Smooth muscle cell (in vitro differentiated cells): ENCODE results near the gene COG2. TPM values are rescaled to one million over a fixed set of nuclear protein-coding genes. Genes with fewer than 3 reads are reported as not detected.

Experiments
- DNase-seq: peaks from one replicate; lab custom pipeline; 2025; ENCODE audit not compliant: unreplicated experiment; lab: John Stamatoyannopoulos, UW
- H2AFZ ChIP-seq: fragments of 200-600 bp; sonication (generic); 2 replicates; pipeline ENCODE4 v1.6.0; 2016; ENCODE audit warnings: antibody characterized with exemption, low read depth, mild to moderate bottlenecking
- H3F3A ChIP-seq: fragments of 200-600 bp; sonication (generic); 2 replicates; pipeline ENCODE4 v1.6.0; 2017; ENCODE audit warnings: antibody characterized with exemption, low read depth
- H3K27ac ChIP-seq: fragments of 200-600 bp; sonication (generic); 2 replicates; pipeline ENCODE4 v1.5.1; 2016; ENCODE audit warnings: low read depth, mild to moderate bottlenecking
- H3K27me3 ChIP-seq: fragments of 200-600 bp; sonication (generic); 2 replicates; pipeline ENCODE4 v1.6.1; 2016; ENCODE audit warnings: low read depth, mild to moderate bottlenecking
- H3K36me3 ChIP-seq: fragments of 200-600 bp; sonication (generic); 2 replicates; pipeline ENCODE4 v1.5.1; 2016; ENCODE audit warnings: low read depth
- H3K4me1 ChIP-seq: fragments of 200-600 bp; sonication (generic); 2 replicates; pipeline ENCODE4 v1.5.1; 2016; ENCODE audit warnings: low read depth
- H3K4me2 ChIP-seq: fragments of 200-600 bp; sonication (generic); 2 replicates; pipeline ENCODE4 v1.6.0; 2016; ENCODE audit warnings: mild to moderate bottlenecking
- H3K4me3 ChIP-seq: fragments of 200-600 bp; sonication (generic); 2 replicates; pipeline ENCODE4 v1.5.1; 2016; ENCODE audit warnings: mild to moderate bottlenecking
- H3K79me2 ChIP-seq: fragments of 200-600 bp; sonication (generic); 2 replicates; pipeline ENCODE4 v1.6.0; 2016; ENCODE audit warnings: low read depth, mild to moderate bottlenecking
- H3K9ac ChIP-seq: fragments of 200-600 bp; sonication (generic); 2 replicates; pipeline ENCODE4 v1.6.0; 2016; ENCODE audit warnings: low read depth
- H3K9me3 ChIP-seq: fragments of 200-600 bp; sonication (generic); replicated peaks from 2 replicates; pipeline ENCODE4 v1.5.1; 2016; ENCODE audit warnings: low read depth
- H4K20me1 ChIP-seq: fragments of 200-600 bp; sonication (generic); 2 replicates; pipeline ENCODE4 v1.6.0; 2016; ENCODE audit warnings: low read depth
- WGBS: methylation state at CpG from one replicate; pipeline ENCODE4 v1.1.7; 2016; ENCODE audit warnings: low lambda C conversion rate; 5-methylcytosine and 5-hydroxymethylcytosine counted together
- polyA plus RNA-seq: library from polyadenylated mRNA; unstranded; fragments of >200 nt; fragmentation: Nextera tagmentation; extraction: Ambion mirVana; gene quantifications from 2 replicates; pipeline ENCODE4 v1.2.1, GENCODE V29; 2016
- total RNA-seq: library from RNA; depleted of rRNA; stranded (reverse); fragments of >200 nt; gene quantifications from 2 replicates; pipeline ENCODE4 v1.2.3, GENCODE V29; 2014
- TF ChIP-seq, protein P1 (sequence below): fragments of 200-600 bp; sonication (generic); IDR thresholded peaks from 2 replicates; pipeline ENCODE4 v1.5.1; 2017; ENCODE audit warnings: borderline replicate concordance, mild to moderate bottlenecking, antibody characterized with exemption; ENCODE audit not compliant: insufficient read depth, poor library complexity, severe bottlenecking

The COG2 gene
- total and polyA plus RNA-seq, 2 experiments from 2014 or later, result 16.5 to 23.8 TPM

DNA sequence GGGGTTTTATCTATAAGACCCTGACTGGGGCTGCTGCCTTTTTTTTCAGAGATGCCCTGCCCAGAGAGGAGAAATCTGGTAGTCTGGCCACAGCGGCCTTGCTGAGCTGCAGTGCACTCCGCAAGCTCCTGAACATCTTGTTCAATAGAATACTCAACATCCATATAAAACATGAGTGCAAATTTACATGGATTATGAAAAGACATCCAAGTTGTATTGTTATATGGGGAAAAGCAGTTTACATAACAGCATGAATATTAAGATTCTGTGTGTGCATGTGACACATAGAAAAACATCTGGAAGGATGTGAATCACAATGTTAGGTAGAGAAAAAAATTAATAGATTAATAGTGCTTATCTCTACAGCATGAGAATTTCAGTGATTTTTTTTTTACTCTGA, 16.4 kb downstream of the COG2 start:
- TF ChIP-seq, protein P1, sequence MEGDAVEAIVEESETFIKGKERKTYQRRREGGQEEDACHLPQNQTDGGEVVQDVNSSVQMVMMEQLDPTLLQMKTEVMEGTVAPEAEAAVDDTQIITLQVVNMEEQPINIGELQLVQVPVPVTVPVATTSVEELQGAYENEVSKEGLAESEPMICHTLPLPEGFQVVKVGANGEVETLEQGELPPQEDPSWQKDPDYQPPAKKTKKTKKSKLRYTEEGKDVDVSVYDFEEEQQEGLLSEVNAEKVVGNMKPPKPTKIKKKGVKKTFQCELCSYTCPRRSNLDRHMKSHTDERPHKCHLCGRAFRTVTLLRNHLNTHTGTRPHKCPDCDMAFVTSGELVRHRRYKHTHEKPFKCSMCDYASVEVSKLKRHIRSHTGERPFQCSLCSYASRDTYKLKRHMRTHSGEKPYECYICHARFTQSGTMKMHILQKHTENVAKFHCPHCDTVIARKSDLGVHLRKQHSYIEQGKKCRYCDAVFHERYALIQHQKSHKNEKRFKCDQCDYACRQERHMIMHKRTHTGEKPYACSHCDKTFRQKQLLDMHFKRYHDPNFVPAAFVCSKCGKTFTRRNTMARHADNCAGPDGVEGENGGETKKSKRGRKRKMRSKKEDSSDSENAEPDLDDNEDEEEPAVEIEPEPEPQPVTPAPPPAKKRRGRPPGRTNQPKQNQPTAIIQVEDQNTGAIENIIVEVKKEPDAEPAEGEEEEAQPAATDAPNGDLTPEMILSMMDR, result no peak
- Histone ChIP-seq H3K27me3 (no peaks in the 10 kb centered on the region), H3K9me3 (no peaks in the 10 kb centered on the region), H3K36me3 (peaks cover 10% of the 10 kb centered on the region), H3K4me3 (no peak overlapping the region), H2AFZ (no peak overlapping the region), H3K27ac (no peak overlapping the region), H3K79me2 (peaks cover 28% of the 10 kb centered on the region), H3F3A (no peaks in the 10 kb centered on the region), H3K9ac (no peak overlapping the region), H4K20me1 (peaks cover 43% of the 10 kb centered on the region), H3K4me2 (no peak overlapping the region), H3K4me1 (no peaks in the 10 kb centered on the region)
- WGBS, result 94% methylated on average over 2 of the region's 2 CpGs
- DNase-seq, result no peak

DNA sequence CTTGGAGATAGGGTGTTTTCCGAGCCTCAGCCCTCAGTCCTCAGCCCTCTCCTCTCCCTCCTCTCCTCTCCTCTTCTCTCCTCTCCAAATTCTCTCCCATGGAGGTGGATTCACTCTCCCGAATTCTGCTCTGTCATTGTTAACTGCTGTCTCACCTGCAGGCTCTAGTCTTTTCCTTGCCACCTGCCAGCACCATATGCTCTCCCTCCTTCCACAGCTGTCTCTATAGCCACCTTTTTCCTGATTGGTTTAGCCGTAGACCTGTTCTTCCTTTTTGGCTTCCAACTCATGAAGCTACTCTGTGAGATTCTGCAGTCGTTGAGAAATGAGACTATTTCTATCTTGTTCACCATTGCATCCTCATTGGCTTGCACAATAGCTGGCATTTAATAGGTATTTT, 19.7 kb downstream of the COG2 start:
- no peaks in the 10 kb centered on the region for H3K9me3 ChIP-seq
- H3K4me3 ChIP-seq, result no peak overlapping the region
- H3K79me2 ChIP-seq, result peaks cover under 1% of the 10 kb centered on the region
- TF ChIP-seq, protein P1, result no peak
- no peak overlapping the region for H2AFZ ChIP-seq
- H3K36me3 ChIP-seq, result peaks cover 20% of the 10 kb centered on the region
- H3K4me1 ChIP-seq, result no peaks in the 10 kb centered on the region
- H3K9ac ChIP-seq, result no peak overlapping the region
- H4K20me1 ChIP-seq, result peaks cover 23% of the 10 kb centered on the region
- no peaks in the 10 kb centered on the region for H3F3A ChIP-seq
- no peak for DNase-seq
- 95% methylated on average over 4 of the region's 4 CpGs for WGBS
- H3K27ac ChIP-seq, result no peak overlapping the region
- H3K27me3 ChIP-seq, result no peaks in the 10 kb centered on the region
- no peak overlapping the region for H3K4me2 ChIP-seq

DNA sequence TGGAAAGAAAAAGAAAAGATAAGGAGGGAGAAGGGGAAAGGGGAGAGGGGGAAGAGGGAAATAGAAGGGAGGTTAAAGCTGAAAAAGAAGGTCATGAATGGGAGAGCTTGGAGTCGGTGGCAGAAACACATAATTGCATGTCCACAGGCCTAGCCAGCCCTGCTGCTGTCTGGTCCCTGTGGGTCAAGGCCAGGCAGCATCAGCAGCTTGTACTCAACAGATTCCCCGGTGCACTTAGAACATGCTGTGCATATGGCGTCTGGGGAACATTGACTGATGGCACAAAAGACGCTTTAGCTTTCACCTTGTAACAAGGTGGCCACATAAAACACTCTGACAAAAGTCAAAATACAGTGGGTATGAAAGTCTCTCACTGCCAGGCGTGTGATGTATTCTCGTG, 25.9 kb downstream of the COG2 start:
- Histone ChIP-seq H3K36me3 (peaks cover 10% of the 10 kb centered on the region), H3K27ac (no peak overlapping the region), H4K20me1 (no peaks in the 10 kb centered on the region), H3K9me3 (no peaks in the 10 kb centered on the region), H3K4me3 (no peak overlapping the region), H3F3A (no peaks in the 10 kb centered on the region), H3K27me3 (no peaks in the 10 kb centered on the region), H3K9ac (no peak overlapping the region), H3K4me1 (no peaks in the 10 kb centered on the region), H2AFZ (no peak overlapping the region), H3K4me2 (no peak overlapping the region), H3K79me2 (no peaks in the 10 kb centered on the region)
- TF ChIP-seq, protein P1, result no peak
- 96% methylated on average over 6 of the region's 6 CpGs for WGBS
- no peak for DNase-seq

DNA sequence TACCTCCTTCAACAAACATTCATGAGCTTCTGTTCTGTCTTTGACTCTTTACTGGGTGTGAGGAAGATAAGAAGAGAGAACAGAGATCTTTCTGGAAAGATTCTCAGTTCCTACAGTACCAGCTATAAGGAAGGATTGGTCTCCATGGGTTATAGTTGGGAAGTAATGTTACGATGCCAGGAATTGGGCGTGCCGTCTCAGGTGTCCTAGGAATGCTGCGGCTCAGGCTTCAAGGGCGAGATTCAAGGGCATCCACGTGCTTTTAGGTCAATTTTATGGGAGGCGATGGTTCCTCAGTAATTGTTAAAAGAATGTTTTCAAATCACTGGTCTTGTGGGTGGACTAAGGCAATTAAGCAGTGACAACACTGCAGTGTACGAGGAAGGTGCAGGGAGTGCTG, 27.3 kb downstream of the COG2 start:
- TF ChIP-seq, protein P1, result no peak
- H3K36me3 ChIP-seq, result peaks cover 11% of the 10 kb centered on the region
- no peak overlapping the region for H3K9ac ChIP-seq
- no peak overlapping the region for H3K4me3 ChIP-seq
- DNase-seq, result no peak
- H3K4me1 ChIP-seq, result no peaks in the 10 kb centered on the region
- no peak overlapping the region for H3K4me2 ChIP-seq
- no peaks in the 10 kb centered on the region for H3F3A ChIP-seq
- 93% methylated on average over 8 of the region's 8 CpGs for WGBS
- H3K27ac ChIP-seq, result no peak overlapping the region
- H3K27me3 ChIP-seq, result no peaks in the 10 kb centered on the region
- no peaks in the 10 kb centered on the region for H3K9me3 ChIP-seq
- H4K20me1 ChIP-seq, result no peaks in the 10 kb centered on the region
- no peaks in the 10 kb centered on the region for H3K79me2 ChIP-seq
- H2AFZ ChIP-seq, result no peak overlapping the region
